H9 (cell line): Measurements from ENCODE around the gene TIMM23. TPM values are rescaled to one million over a fixed set of nuclear protein-coding genes. Genes with fewer than 3 reads are reported as not detected.

Experiments used
- DNase-seq: peaks from one replicate; pipeline ENCODE4 v3.0.0-alpha.2; 2017
- H2AFZ ChIP-seq: one replicate; pipeline ENCODE4 v1.6.1; 2013; ENCODE audit warnings: mild to moderate bottlenecking, low read length, control low read depth, moderate library complexity
- H2AK5ac ChIP-seq: 2 replicates; pipeline ENCODE4 v1.6.1; 2013; ENCODE audit warnings: low read length, control low read depth, mixed read lengths; ENCODE audit not compliant: insufficient read length
- H2BK120ac ChIP-seq: one replicate; pipeline ENCODE4 v1.6.1; 2013; ENCODE audit warnings: low read depth, mild to moderate bottlenecking, low read length, control low read depth, inconsistent platforms; ENCODE audit not compliant: poor library complexity, severe bottlenecking
- H2BK12ac ChIP-seq: 2 replicates; pipeline ENCODE4 v1.6.1; 2013; ENCODE audit warnings: low read length, control low read depth, mixed read lengths, low read depth; ENCODE audit not compliant: insufficient read length
- H2BK15ac ChIP-seq: 2 replicates; pipeline ENCODE4 v1.6.1; 2013; ENCODE audit warnings: low read depth, low read length, control low read depth
- H2BK20ac ChIP-seq: one replicate; pipeline ENCODE4 v1.6.1; 2013; ENCODE audit warnings: low read depth, mild to moderate bottlenecking, low read length, control low read depth, inconsistent platforms; ENCODE audit not compliant: poor library complexity, severe bottlenecking
- H2BK5ac ChIP-seq: 2 replicates; pipeline ENCODE4 v1.6.1; 2013; ENCODE audit warnings: low read length, control low read depth, mixed read lengths; ENCODE audit not compliant: insufficient read length
- H3K14ac ChIP-seq: 2 replicates; pipeline ENCODE4 v1.6.1; 2013; ENCODE audit warnings: low read length, control low read depth; ENCODE audit not compliant: insufficient read depth
- H3K18ac ChIP-seq: 2 replicates; pipeline ENCODE4 v1.6.1; 2013; ENCODE audit warnings: low read depth, mild to moderate bottlenecking, mixed read lengths, low read length, control low read depth; ENCODE audit not compliant: insufficient read length
- H3K23ac ChIP-seq: 2 replicates; pipeline ENCODE4 v1.6.1; 2013; ENCODE audit warnings: low read length, control low read depth, mixed read lengths, low read depth; ENCODE audit not compliant: insufficient read length
- H3K23me2 ChIP-seq: 2 replicates; pipeline ENCODE4 v1.6.1; 2013; ENCODE audit warnings: low read depth, mild to moderate bottlenecking, mixed read lengths, low read length, control low read depth; ENCODE audit not compliant: insufficient read length, poor library complexity, severe bottlenecking
- H3K27ac ChIP-seq: 2 replicates; pipeline ENCODE4 v1.5.1; 2013; ENCODE audit warnings: low read length, control low read depth, mixed read lengths, low read depth; ENCODE audit not compliant: insufficient read length
- H3K27me3 ChIP-seq: 2 replicates; pipeline ENCODE4 v1.6.1; 2013; ENCODE audit warnings: low read length, control low read depth, inconsistent platforms; ENCODE audit not compliant: insufficient read depth
- H3K4ac ChIP-seq: 2 replicates; pipeline ENCODE4 v1.6.1; 2013; ENCODE audit warnings: low read depth, mild to moderate bottlenecking, control low read depth, inconsistent platforms, low read length, moderate library complexity
- H3K4me1 ChIP-seq: 2 replicates; pipeline ENCODE4 v1.6.1; 2013; ENCODE audit warnings: low read length, control low read depth, inconsistent platforms; ENCODE audit not compliant: insufficient read depth
- H3K4me2 ChIP-seq: 2 replicates; pipeline ENCODE4 v1.6.1; 2013; ENCODE audit warnings: low read length, control low read depth, mixed read lengths; ENCODE audit not compliant: insufficient read length, insufficient read depth
- H3K56ac ChIP-seq: 2 replicates; pipeline ENCODE4 v1.6.1; 2013; ENCODE audit warnings: low read depth, mild to moderate bottlenecking, mixed read lengths, low read length, control low read depth; ENCODE audit not compliant: insufficient read length
- H3K79me1 ChIP-seq: 2 replicates; pipeline ENCODE4 v1.6.1; 2013; ENCODE audit warnings: low read depth, mild to moderate bottlenecking, moderate library complexity, low read length, control low read depth, inconsistent platforms; ENCODE audit not compliant: insufficient read depth, poor library complexity, severe bottlenecking
- H3K79me2 ChIP-seq: 2 replicates; pipeline ENCODE4 v1.6.1; 2013; ENCODE audit warnings: low read length, control low read depth, inconsistent platforms; ENCODE audit not compliant: insufficient read depth
- H3K9ac ChIP-seq: 2 replicates; pipeline ENCODE4 v1.6.1; 2013; ENCODE audit warnings: low read length, control low read depth, mixed read lengths; ENCODE audit not compliant: insufficient read length; ENCODE audit errors: extremely low read depth
- H3K9me3 ChIP-seq: one replicate; pipeline ENCODE4 v1.6.1; 2013; ENCODE audit warnings: low read depth, low read length, inconsistent platforms; ENCODE audit not compliant: control insufficient read depth
- H3T11ph ChIP-seq: one replicate; pipeline ENCODE4 v1.6.1; 2013; ENCODE audit warnings: mild to moderate bottlenecking, low read length, control low read depth, inconsistent platforms
- H4K20me1 ChIP-seq: one replicate; pipeline ENCODE4 v1.6.1; 2013; ENCODE audit not compliant: control insufficient read depth, insufficient read length, insufficient read depth
- H4K5ac ChIP-seq: 2 replicates; pipeline ENCODE4 v1.6.1; 2013; ENCODE audit warnings: low read depth, mild to moderate bottlenecking, mixed read lengths, low read length, control low read depth; ENCODE audit not compliant: insufficient read length
- H4K8ac ChIP-seq: replicated peaks from 2 replicates; pipeline ENCODE4 v1.6.1; 2013; ENCODE audit warnings: low read length, control low read depth, mixed read lengths, low read depth; ENCODE audit not compliant: insufficient read length
- H4K91ac ChIP-seq: 2 replicates; pipeline ENCODE4 v1.6.1; 2013; ENCODE audit warnings: low read depth, mild to moderate bottlenecking, moderate library complexity, mixed read lengths, low read length, control low read depth; ENCODE audit not compliant: insufficient read length
- H3K27ac Mint-ChIP-seq, 3 experiments: 2 replicates in 2 of 3; 3 replicates in 1 of 3; pipeline ENCODE4 v1.8.0; 2020 to 2021; ENCODE audit warnings: mixed read lengths in 3 of 3, mild to moderate bottlenecking in 1 of 3, moderate library complexity in 1 of 3
- H3K27me3 Mint-ChIP-seq: 2 replicates; pipeline ENCODE4 v1.8.0; 2021; ENCODE audit warnings: low read depth, mild to moderate bottlenecking, moderate library complexity, mixed read lengths
- H3K36me3 Mint-ChIP-seq, 3 experiments: 2 replicates in 2 of 3; 3 replicates in 1 of 3; pipeline ENCODE4 v1.8.0; 2020 to 2021; ENCODE audit warnings: low read depth in 3 of 3, mixed read lengths in 3 of 3; ENCODE audit not compliant: insufficient read depth in 1 of 3
- H3K4me1 Mint-ChIP-seq, 2 experiments: 2 replicates each; pipeline ENCODE4 v1.8.0; 2020; ENCODE audit warnings: mixed read lengths in 2 of 2
- H3K4me3 Mint-ChIP-seq, 2 experiments: 2 replicates in 1 of 2; 3 replicates in 1 of 2; pipeline ENCODE4 v1.8.0; 2020 to 2021; ENCODE audit warnings: mild to moderate bottlenecking in 2 of 2, mixed read lengths in 2 of 2, moderate library complexity in 1 of 2
- H3K9me3 Mint-ChIP-seq, 2 experiments: 2 replicates in 1 of 2; 3 replicates in 1 of 2; pipeline ENCODE4 v1.8.0; 2020; ENCODE audit warnings: mild to moderate bottlenecking in 2 of 2, mixed read lengths in 2 of 2, moderate library complexity in 1 of 2
- WGBS: extraction: QIAGEN DNeasy Blood & Tissue Kit; methylation state at CpG from one replicate; pipeline ENCODE4 v1.1.7; 2013; ENCODE audit warnings: missing lambda C conversion rate, low lambda C conversion rate, mixed read lengths; ENCODE audit not compliant: insufficient read length; ENCODE audit errors: extremely low coverage; 5-methylcytosine and 5-hydroxymethylcytosine counted together
- total RNA-seq: library from RNA; stranded (reverse); gene quantifications from 2 replicates; pipeline ENCODE4 v1.2.1, GENCODE V29; 2021
- TF ChIP-seq, protein P1 (sequence below): fragments of 200-600 bp; sonication (generic); conservative IDR thresholded peaks from 3 replicates; pipeline ENCODE4 v1.8.0; 2021; ENCODE audit warnings: antibody characterized with exemption, mild to moderate bottlenecking

TIMM23 gene
- total RNA-seq, 1 experiment from 2014 or later = 105 TPM

DNA sequence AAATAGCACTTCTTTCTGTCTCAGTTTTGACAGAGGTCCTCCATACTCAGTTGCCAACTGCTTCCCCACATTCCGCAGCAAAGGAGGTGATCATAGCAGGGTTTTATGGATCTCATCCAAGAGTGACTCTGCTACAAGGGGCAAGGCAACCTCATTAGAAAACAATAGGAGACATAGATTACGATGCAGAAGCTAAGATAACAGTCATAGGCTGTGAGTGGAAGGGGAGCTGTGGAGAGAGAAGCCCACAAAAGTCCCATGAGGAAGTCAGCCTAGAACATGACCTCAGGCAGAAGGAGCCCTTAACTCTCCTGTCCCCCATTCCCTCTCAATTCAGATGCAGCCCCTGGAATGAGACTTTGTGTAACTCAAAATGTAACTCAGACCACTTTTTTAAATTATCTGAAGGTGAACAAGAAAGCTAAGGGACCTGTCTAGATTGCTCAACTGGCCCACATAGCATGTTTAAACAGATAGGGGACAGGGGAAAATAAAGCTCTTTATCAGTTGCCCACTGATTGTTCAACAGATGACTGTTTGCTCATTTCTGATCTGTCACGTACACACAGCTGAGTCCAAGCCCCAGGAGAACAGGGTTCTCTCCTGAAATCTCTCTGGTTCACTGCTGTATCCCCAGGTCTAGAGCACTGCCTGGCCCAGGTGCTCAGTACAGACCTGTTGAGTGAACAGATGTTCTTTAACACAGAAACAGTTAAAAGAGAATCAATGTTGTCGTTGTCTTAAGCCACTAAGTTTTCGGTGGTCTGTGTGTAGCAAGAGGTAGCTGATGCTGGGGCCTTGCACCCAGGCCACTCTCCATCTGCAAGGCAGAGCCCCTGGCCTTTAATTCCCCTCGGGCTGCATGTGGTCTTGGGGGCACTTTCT is 59.6 kb downstream of the TIMM23 start:
- Mint-ChIP-seq H3K4me1 (peaks cover 14 to 22% of the 10 kb centered on the region in 2 experiments), H3K36me3 (no peaks in the 10 kb centered on the region), H3K9me3 (no peaks in the 10 kb centered on the region), H3K27me3 (0 out of 2 replicates have a peak, but pooled peaks cover 2% of the 10 kb centered on the region), H3K27ac (no peak overlapping the region), H3K4me3 (no peak overlapping the region)
- no peak overlapping the region for H3K14ac ChIP-seq
- H3K27me3 ChIP-seq = no peaks in the 10 kb centered on the region
- H3K23me2 ChIP-seq = peaks cover 3% of the 10 kb centered on the region
- no peak overlapping the region for H3K4ac ChIP-seq
- H2BK15ac ChIP-seq = no peak overlapping the region
- H3K56ac ChIP-seq = no peak overlapping the region
- H3K23ac ChIP-seq = no peak overlapping the region
- no peak overlapping the region for H2BK12ac ChIP-seq
- no peak overlapping the region for H3T11ph ChIP-seq
- TF ChIP-seq, protein P1, sequence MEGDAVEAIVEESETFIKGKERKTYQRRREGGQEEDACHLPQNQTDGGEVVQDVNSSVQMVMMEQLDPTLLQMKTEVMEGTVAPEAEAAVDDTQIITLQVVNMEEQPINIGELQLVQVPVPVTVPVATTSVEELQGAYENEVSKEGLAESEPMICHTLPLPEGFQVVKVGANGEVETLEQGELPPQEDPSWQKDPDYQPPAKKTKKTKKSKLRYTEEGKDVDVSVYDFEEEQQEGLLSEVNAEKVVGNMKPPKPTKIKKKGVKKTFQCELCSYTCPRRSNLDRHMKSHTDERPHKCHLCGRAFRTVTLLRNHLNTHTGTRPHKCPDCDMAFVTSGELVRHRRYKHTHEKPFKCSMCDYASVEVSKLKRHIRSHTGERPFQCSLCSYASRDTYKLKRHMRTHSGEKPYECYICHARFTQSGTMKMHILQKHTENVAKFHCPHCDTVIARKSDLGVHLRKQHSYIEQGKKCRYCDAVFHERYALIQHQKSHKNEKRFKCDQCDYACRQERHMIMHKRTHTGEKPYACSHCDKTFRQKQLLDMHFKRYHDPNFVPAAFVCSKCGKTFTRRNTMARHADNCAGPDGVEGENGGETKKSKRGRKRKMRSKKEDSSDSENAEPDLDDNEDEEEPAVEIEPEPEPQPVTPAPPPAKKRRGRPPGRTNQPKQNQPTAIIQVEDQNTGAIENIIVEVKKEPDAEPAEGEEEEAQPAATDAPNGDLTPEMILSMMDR = no peak
- no peaks in the 10 kb centered on the region for H4K20me1 ChIP-seq
- no peak overlapping the region for H2AK5ac ChIP-seq
- no peaks in the 10 kb centered on the region for H3K9me3 ChIP-seq
- H4K5ac ChIP-seq = no peak overlapping the region
- peak overlapping the region; percentile 79 for H4K8ac ChIP-seq
- no peak overlapping the region for H2BK20ac ChIP-seq
- H2AFZ ChIP-seq = no peak overlapping the region
- no peak overlapping the region for H3K27ac ChIP-seq
- no peak for DNase-seq
- H3K18ac ChIP-seq = no peak overlapping the region
- no peak overlapping the region for H3K4me2 ChIP-seq
- WGBS = no CpG with 5 or more reads among the region's 6 CpGs
- no peak overlapping the region for H2BK5ac ChIP-seq
- H3K9ac ChIP-seq = no peak overlapping the region
- H3K79me1 ChIP-seq = no peaks in the 10 kb centered on the region
- H4K91ac ChIP-seq = no peak overlapping the region
- no peaks in the 10 kb centered on the region for H3K4me1 ChIP-seq
- no peak overlapping the region for H2BK120ac ChIP-seq
- H3K79me2 ChIP-seq = no peaks in the 10 kb centered on the region
